Immature natural killer cell (primary cell): ENCODE data around the gene GFAP. TPM values are rescaled to one million over a fixed set of nuclear protein-coding genes. Genes with fewer than 3 reads are reported as not detected.
"Not testable (repeated sequence)": the region's sequence is repeated elsewhere in the genome, so short reads cannot be mapped to it uniquely, and the experiment has no call there.

Source experiments
- DNase-seq, 3 donors: peaks; one replicate each; pipeline ENCODE4 v3.0.0; 2022; ENCODE audit warnings: mixed read lengths in 1 of 3
- H3K27ac Mint-ChIP-seq, 6 donors: one replicate each; pipeline ENCODE4 v1.8.0; 2020; ENCODE audit warnings: mixed read lengths in 6 of 6, mild to moderate bottlenecking in 5 of 6, inconsistent platforms in 4 of 6, moderate library complexity in 3 of 6
- H3K27me3 Mint-ChIP-seq, 3 donors: one replicate each; pipeline ENCODE4 v1.8.0; 2020 to 2021; ENCODE audit warnings: low read depth in 3 of 3, mild to moderate bottlenecking in 3 of 3, mixed read lengths in 3 of 3, moderate library complexity in 3 of 3, inconsistent platforms in 1 of 3
- H3K36me3 Mint-ChIP-seq, 3 donors: one replicate each; pipeline ENCODE4 v1.8.0; 2020; ENCODE audit warnings: mixed read lengths in 3 of 3, inconsistent platforms in 2 of 3, mild to moderate bottlenecking in 2 of 3
- H3K4me1 Mint-ChIP-seq, 2 donors: one replicate each; pipeline ENCODE4 v1.8.0; 2020; ENCODE audit warnings: inconsistent platforms in 2 of 2, mild to moderate bottlenecking in 2 of 2, mixed read lengths in 2 of 2, moderate library complexity in 1 of 2
- H3K4me3 Mint-ChIP-seq, 5 donors: one replicate each; pipeline ENCODE4 v1.8.0; 2020; ENCODE audit warnings: mild to moderate bottlenecking in 5 of 5, mixed read lengths in 5 of 5, inconsistent platforms in 3 of 5, moderate library complexity in 3 of 5
- H3K9me3 Mint-ChIP-seq, 6 donors: one replicate each; pipeline ENCODE4 v1.8.0; 2020; ENCODE audit warnings: mild to moderate bottlenecking in 6 of 6, mixed read lengths in 6 of 6, inconsistent platforms in 4 of 6, moderate library complexity in 3 of 6
- polyA plus RNA-seq, 3 donors: library from polyadenylated mRNA; unstranded; fragments of 300-500 nt; fragmentation: Illumina TruSeq; gene quantifications; one replicate each; pipeline ENCODE4 v1.2.3, GENCODE V29; 2021

Gene GFAP
- 1 to 10 TPM in 1 of 3 donors, not detected in 2; 1.1 TPM for polyA plus RNA-seq

GRCh38 chr17:44915321-44915726 lies at the start of gene GFAP:
GFAP (minus strand) TSS chr17:44915500; CDS start chr17:44915486, 14 bp downstream.
- Mint-ChIP-seq H3K36me3 (no peaks in the 10 kb centered on the region), H3K4me1 (peaks cover 0 to 3% of the 10 kb centered on the region in 2 donors), H3K4me3 (no peak within 1 kb of the TSS), H3K27me3 (peaks cover 6 to 10% (median 6%) of the 10 kb centered on the region in 3 donors), H3K9me3 (no peaks in the 10 kb centered on the region), H3K27ac (no peak within 1 kb of the TSS)
- DNase-seq: no peak

GRCh38 chr17:44961921-44962350 lies 46.6 kb upstream of the GFAP start:
- peaks cover 31 to 40% (median 32%) of the 10 kb centered on the region in 3 donors for H3K27me3 Mint-ChIP-seq
- H3K4me1 Mint-ChIP-seq: peaks cover 6% of the 10 kb centered on the region in 2 donors
- H3K4me3 Mint-ChIP-seq: no peak overlapping the region
- DNase-seq: no peak
- H3K27ac Mint-ChIP-seq: no peak overlapping the region
- H3K9me3 Mint-ChIP-seq: peaks cover 0 to 2% (median 0%) of the 10 kb centered on the region in 6 donors
- H3K36me3 Mint-ChIP-seq: no peaks in the 10 kb centered on the region

- Mint-ChIP-seq H3K4me1 (peaks cover 1% of the 10 kb centered on the region in 2 donors), H3K36me3 (no peaks in the 10 kb centered on the region), H3K4me3 (no peak overlapping the region), H3K27ac (no peak overlapping the region), H3K27me3 (peaks cover 25 to 32% (median 26%) of the 10 kb centered on the region in 3 donors), H3K9me3 (no peaks in the 10 kb centered on the region)
- no peak for DNase-seq
These were observed 45.4 kb upstream of the GFAP start for GRCh38 chr17:44960691-44961090.

GRCh38 chr17:44959821-44960531 lies 44.7 kb upstream of the GFAP start:
- no peaks in the 10 kb centered on the region for H3K9me3 Mint-ChIP-seq
- DNase-seq: no peak
- H3K36me3 Mint-ChIP-seq: no peaks in the 10 kb centered on the region
- no peak overlapping the region for H3K4me3 Mint-ChIP-seq
- H3K27ac Mint-ChIP-seq: no peak overlapping the region
- peaks cover 0 to 1% of the 10 kb centered on the region in 2 donors for H3K4me1 Mint-ChIP-seq
- H3K27me3 Mint-ChIP-seq: peaks cover 24 to 27% (median 25%) of the 10 kb centered on the region in 3 donors

GRCh38 chr17:44956998-44957981 lies 42.0 kb upstream of the GFAP start:
- DNase-seq: no peak
- H3K4me1 Mint-ChIP-seq: peaks cover 0 to 1% of the 10 kb centered on the region in 2 donors
- peaks cover 4 to 17% (median 9%) of the 10 kb centered on the region in 3 donors for H3K27me3 Mint-ChIP-seq
- H3K9me3 Mint-ChIP-seq: no peaks in the 10 kb centered on the region
- no peaks in the 10 kb centered on the region for H3K36me3 Mint-ChIP-seq
- no peak overlapping the region for H3K4me3 Mint-ChIP-seq
- no peak overlapping the region for H3K27ac Mint-ChIP-seq

- Mint-ChIP-seq H3K27me3 (peaks cover 4 to 15% (median 9%) of the 10 kb centered on the region in 3 donors), H3K9me3 (no peaks in the 10 kb centered on the region), H3K4me3 (no peak overlapping the region), H3K4me1 (peaks cover 0 to 1% of the 10 kb centered on the region in 2 donors), H3K27ac (no peak overlapping the region), H3K36me3 (no peaks in the 10 kb centered on the region)
- no peak for DNase-seq
These were observed 40.5 kb upstream of the GFAP start for GRCh38 chr17:44955674-44956425.

GRCh38 chr17:44952946-44953475 lies 37.7 kb upstream of the GFAP start:
- H3K4me3 Mint-ChIP-seq: no peak overlapping the region
- peaks cover 7 to 9% of the 10 kb centered on the region in 2 donors for H3K4me1 Mint-ChIP-seq
- no peak overlapping the region for H3K27ac Mint-ChIP-seq
- no peaks in the 10 kb centered on the region for H3K9me3 Mint-ChIP-seq
- DNase-seq: no peak
- H3K27me3 Mint-ChIP-seq: peaks cover 2 to 7% (median 6%) of the 10 kb centered on the region in 3 donors
- H3K36me3 Mint-ChIP-seq: no peaks in the 10 kb centered on the region

- Mint-ChIP-seq H3K27me3 (peaks cover 4 to 8% (median 5%) of the 10 kb centered on the region in 3 donors), H3K9me3 (no peaks in the 10 kb centered on the region), H3K36me3 (no peaks in the 10 kb centered on the region), H3K4me3 (peak overlapping the region; percentile 93 to 97 (median 95)), H3K27ac (peak overlapping the region; percentile 89 to 98 (median 94)), H3K4me1 (peaks cover 14 to 22% of the 10 kb centered on the region in 2 donors)
- no peak for DNase-seq
These were observed 33.1 kb upstream of the GFAP start for GRCh38 chr17:44948315-44948795.

GRCh38 chr17:44947461-44948314 lies 32.4 kb upstream of the GFAP start, which contains the start of gene KIF18B:
KIF18B (minus strand) TSS chr17:44947773; CDS start chr17:44936344, 11,429 bp downstream.
- Mint-ChIP-seq H3K27me3 (peaks cover 4 to 6% (median 5%) of the 10 kb centered on the region in 3 donors), H3K4me3 (peak within 1 kb of the TSS; percentile 93 to 97 (median 95)), H3K9me3 (no peaks in the 10 kb centered on the region), H3K4me1 (peaks cover 14 to 22% of the 10 kb centered on the region in 2 donors), H3K36me3 (no peaks in the 10 kb centered on the region), H3K27ac (peak within 1 kb of the TSS; percentile 89 to 98 (median 94))
- DNase-seq: peak; percentile 86 to 88 (median 86)

- not testable (repeated sequence) for H3K36me3 Mint-ChIP-seq, H3K27me3 Mint-ChIP-seq, H3K9me3 Mint-ChIP-seq, DNase-seq, H3K27ac Mint-ChIP-seq
- H3K4me3 Mint-ChIP-seq: peak overlapping the region in 1 of 5 donors; percentile 26
- peaks cover 14 to 22% of the 10 kb centered on the region in 2 donors for H3K4me1 Mint-ChIP-seq
These were observed 30.4 kb upstream of the GFAP start for GRCh38 chr17:44945652-44946051.

GRCh38 chr17:44942456-44942855 lies 27.2 kb upstream of the GFAP start:
- Mint-ChIP-seq H3K27me3 (peaks cover under 1 to 3% (median 3%) of the 10 kb centered on the region in 3 donors), H3K27ac (peak overlapping the region in 1 of 6 donors; percentile 4), H3K9me3 (no peaks in the 10 kb centered on the region), H3K4me3 (no peak overlapping the region), H3K36me3 (peaks cover 0 to 8% (median 0%) of the 10 kb centered on the region in 3 donors), H3K4me1 (peaks cover 4 to 7% of the 10 kb centered on the region in 2 donors)
- no peak for DNase-seq

- Mint-ChIP-seq H3K36me3 (peaks cover 0 to 8% (median 0%) of the 10 kb centered on the region in 3 donors), H3K9me3 (no peaks in the 10 kb centered on the region), H3K27ac (peak overlapping the region in 1 of 6 donors; percentile 4), H3K27me3 (peaks cover 0 to 3% (median 2%) of the 10 kb centered on the region in 3 donors), H3K4me3 (no peak overlapping the region), H3K4me1 (peaks cover 4 to 6% of the 10 kb centered on the region in 2 donors)
- no peak for DNase-seq
These were observed 26.5 kb upstream of the GFAP start for GRCh38 chr17:44941712-44942331.
